ENCODE data around the gene USP37. TPM values are rescaled to one million over a fixed set of nuclear protein-coding genes. Genes with fewer than 3 reads are reported as not detected.
A peak's percentile ranks its signal among the peaks of the same experiment; 100 is the strongest.

Gene USP37
- polyA plus RNA-seq, 1 of the 3 experiments (the other 2 are of a cell fraction): 0.95 TPM

- peaks cover 0 to 9% of the 10 kb centered on the region in 2 experiments for H3K36me3 ChIP-seq (replicated peaks in 1 of 2; ENCODE audit: control insufficient read depth in 1 of 2, insufficient read depth in 2 of 2, low read length in 1 of 2)
- H3K4me1 ChIP-seq (ENCODE audit: control insufficient read depth in 1 of 2, insufficient read depth in 2 of 2, low read depth in 1 of 2, low read length in 1 of 2): no peaks in the 10 kb centered on the region
- TF ChIP-seq CTCF (IDR thresholded peaks at IDR 0.05): peak; percentile 49
- no peak for TF ChIP-seq YY1 (IDR thresholded peaks at IDR 0.05; ENCODE audit: low read depth)
- H3K9me3 ChIP-seq: no peaks in the 10 kb centered on the region
- H3K9ac ChIP-seq: no peak overlapping the region
- H2AFZ ChIP-seq (ENCODE audit: low read depth): no peak overlapping the region
- H4K20me1 ChIP-seq (ENCODE audit: insufficient read depth): no peaks in the 10 kb centered on the region
- CTCF ChIA-PET: interaction anchor here (0.8 to 1.1 kb wide), 3 partner anchors 11 to 194 kb away, joined by 3 read pairs; no protein-coding TSS in a partner anchor
- WGBS (ENCODE audit: low lambda C conversion rate): 96% methylated on average over 1 of the region's 1 CpG
- POLR2A ChIA-PET: no interaction called here
- no peak overlapping the region for H3K4me2 ChIP-seq
- H3F3A ChIP-seq (replicated peaks; ENCODE audit: insufficient read depth): peaks cover 9% of the 10 kb centered on the region
- no peak overlapping the region for H3K27ac ChIP-seq (ENCODE audit: low read depth in 2 of 2, low read length in 1 of 2)
- H3K9me2 ChIP-seq: no peaks in the 10 kb centered on the region
- DNase-seq: peak; percentile 15
- no peak overlapping the region for H3K4me3 ChIP-seq (ENCODE audit: low read depth in 2 of 2, low read length in 1 of 2)
- no peaks in the 10 kb centered on the region for H3K27me3 ChIP-seq (ENCODE audit: insufficient read depth)
- H3K79me2 ChIP-seq (ENCODE audit: insufficient read depth): peaks cover 17% of the 10 kb centered on the region; the same call in 1 of the 2 replicates
Observed at GRCh38 chr2:218516614-218517013, 51.5 kb downstream of the USP37 start.

GRCh38 chr2:218513676-218514075, 54.5 kb downstream of the USP37 start:
- no peak for DNase-seq
- Histone ChIP-seq H3K4me3 (ENCODE audit: low read depth in 2 of 2, low read length in 1 of 2) (no peak overlapping the region), H3K9me2 (no peaks in the 10 kb centered on the region), H3K9me3 (no peaks in the 10 kb centered on the region), H3K9ac (no peak overlapping the region), H3K27ac (ENCODE audit: low read depth in 2 of 2, low read length in 1 of 2) (no peak overlapping the region), H3K79me2 (ENCODE audit: insufficient read depth) (peaks cover 21% of the 10 kb centered on the region; the same call in 1 of the 2 replicates), H3K4me1 (ENCODE audit: control insufficient read depth in 1 of 2, insufficient read depth in 2 of 2, low read depth in 1 of 2, low read length in 1 of 2) (no peaks in the 10 kb centered on the region), H3F3A (replicated peaks; ENCODE audit: insufficient read depth) (peaks cover 9% of the 10 kb centered on the region), H4K20me1 (ENCODE audit: insufficient read depth) (no peaks in the 10 kb centered on the region), H3K36me3 (replicated peaks in 1 of 2; ENCODE audit: control insufficient read depth in 1 of 2, insufficient read depth in 2 of 2, low read length in 1 of 2) (peaks cover 0 to 14% of the 10 kb centered on the region in 2 experiments), H2AFZ (ENCODE audit: low read depth) (no peak overlapping the region), H3K4me2 (no peak overlapping the region), H3K27me3 (ENCODE audit: insufficient read depth) (no peaks in the 10 kb centered on the region)
- CTCF ChIA-PET: interaction anchor here (0.6 kb wide), 1 partner anchor 12 kb away, joined by 3 read pairs; no protein-coding TSS in a partner anchor
- WGBS (ENCODE audit: low lambda C conversion rate): 98% methylated on average over 5 of the region's 5 CpGs
- POLR2A ChIA-PET: no interaction called here
- no peak for TF ChIP-seq CTCF (IDR thresholded peaks at IDR 0.05)
- no peak for TF ChIP-seq FOSL2 (IDR thresholded peaks at IDR 0.05; ENCODE audit: borderline replicate concordance, low read depth)
- no peak for TF ChIP-seq NFIC (IDR thresholded peaks at IDR 0.05; ENCODE audit: borderline replicate concordance)
- TF ChIP-seq MXI1 (IDR thresholded peaks at IDR 0.05; ENCODE audit: low read depth, low read length): no peak
- no peak for TF ChIP-seq MEF2A (IDR thresholded peaks at IDR 0.05; ENCODE audit: borderline replicate concordance, low read depth)
- TF ChIP-seq POLR2AphosphoS5 (IDR thresholded peaks at IDR 0.05; ENCODE audit: low read depth, low read length): no peak
- TF ChIP-seq, protein P1, sequence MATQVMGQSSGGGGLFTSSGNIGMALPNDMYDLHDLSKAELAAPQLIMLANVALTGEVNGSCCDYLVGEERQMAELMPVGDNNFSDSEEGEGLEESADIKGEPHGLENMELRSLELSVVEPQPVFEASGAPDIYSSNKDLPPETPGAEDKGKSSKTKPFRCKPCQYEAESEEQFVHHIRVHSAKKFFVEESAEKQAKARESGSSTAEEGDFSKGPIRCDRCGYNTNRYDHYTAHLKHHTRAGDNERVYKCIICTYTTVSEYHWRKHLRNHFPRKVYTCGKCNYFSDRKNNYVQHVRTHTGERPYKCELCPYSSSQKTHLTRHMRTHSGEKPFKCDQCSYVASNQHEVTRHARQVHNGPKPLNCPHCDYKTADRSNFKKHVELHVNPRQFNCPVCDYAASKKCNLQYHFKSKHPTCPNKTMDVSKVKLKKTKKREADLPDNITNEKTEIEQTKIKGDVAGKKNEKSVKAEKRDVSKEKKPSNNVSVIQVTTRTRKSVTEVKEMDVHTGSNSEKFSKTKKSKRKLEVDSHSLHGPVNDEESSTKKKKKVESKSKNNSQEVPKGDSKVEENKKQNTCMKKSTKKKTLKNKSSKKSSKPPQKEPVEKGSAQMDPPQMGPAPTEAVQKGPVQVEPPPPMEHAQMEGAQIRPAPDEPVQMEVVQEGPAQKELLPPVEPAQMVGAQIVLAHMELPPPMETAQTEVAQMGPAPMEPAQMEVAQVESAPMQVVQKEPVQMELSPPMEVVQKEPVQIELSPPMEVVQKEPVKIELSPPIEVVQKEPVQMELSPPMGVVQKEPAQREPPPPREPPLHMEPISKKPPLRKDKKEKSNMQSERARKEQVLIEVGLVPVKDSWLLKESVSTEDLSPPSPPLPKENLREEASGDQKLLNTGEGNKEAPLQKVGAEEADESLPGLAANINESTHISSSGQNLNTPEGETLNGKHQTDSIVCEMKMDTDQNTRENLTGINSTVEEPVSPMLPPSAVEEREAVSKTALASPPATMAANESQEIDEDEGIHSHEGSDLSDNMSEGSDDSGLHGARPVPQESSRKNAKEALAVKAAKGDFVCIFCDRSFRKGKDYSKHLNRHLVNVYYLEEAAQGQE (IDR thresholded peaks at IDR 0.05; ENCODE audit: low read depth, low read length): no peak
- TF ChIP-seq IRF3 (IDR thresholded peaks at IDR 0.05; ENCODE audit: low read depth, low read length): no peak
- TF ChIP-seq YY1 (IDR thresholded peaks at IDR 0.05; ENCODE audit: low read depth): no peak
- TF ChIP-seq TCF12 (IDR thresholded peaks at IDR 0.05): no peak
- TF ChIP-seq JUND (IDR thresholded peaks at IDR 0.05): no peak
